WTC11 (cell line): ENCODE results near the gene PCDHGA1.

Experiments used
- CTCF ChIP-seq: fragments of 200-600 bp; IDR thresholded peaks from 2 replicates; pipeline ENCODE4 v1.8.0; 2022; ENCODE audit warnings: antibody characterized with exemption
- E2F1 ChIP-seq: sonication (generic); formaldehyde crosslinking; IDR thresholded peaks from 2 replicates; pipeline ENCODE4 v1.8.0; 2022; ENCODE audit warnings: mild to moderate bottlenecking, missing genetic modification reagents
- ESRRA ChIP-seq: sonication (generic); formaldehyde crosslinking; IDR thresholded peaks from 2 replicates; pipeline ENCODE4 v1.8.1; 2022; ENCODE audit warnings: mild to moderate bottlenecking, missing genetic modification reagents, borderline replicate concordance
- FOXJ3 ChIP-seq: sonication (generic); formaldehyde crosslinking; IDR thresholded peaks from 2 replicates; pipeline ENCODE4 v1.9.0; 2021; ENCODE audit warnings: missing genetic modification reagents, mild to moderate bottlenecking, borderline replicate concordance
- NFATC4 ChIP-seq: fragments of 250-450 bp; sonication (Bioruptor Pico); IDR thresholded peaks from 2 replicates; pipeline ENCODE4 v1.9.0; 2021; ENCODE audit warnings: mild to moderate bottlenecking
- NR2C2 ChIP-seq: sonication (generic); formaldehyde crosslinking; IDR thresholded peaks from 2 replicates; pipeline ENCODE4 v1.8.0; 2022; ENCODE audit warnings: mild to moderate bottlenecking, missing genetic modification reagents
- SP1 ChIP-seq: sonication (generic); formaldehyde crosslinking; conservative IDR thresholded peaks from 2 replicates; pipeline ENCODE4 v1.8.1; 2022; ENCODE audit warnings: missing genetic modification reagents
- TEAD4 ChIP-seq: sonication (generic); formaldehyde crosslinking; IDR thresholded peaks from 2 replicates; pipeline ENCODE4 v1.8.0; 2022; ENCODE audit warnings: mild to moderate bottlenecking, missing genetic modification reagents
- USF2 ChIP-seq: sonication (generic); formaldehyde crosslinking; IDR thresholded peaks from 2 replicates; pipeline ENCODE4 v1.8.1; 2023; ENCODE audit warnings: mild to moderate bottlenecking, missing genetic modification reagents, moderate library complexity
- ZNF121 ChIP-seq: sonication (generic); formaldehyde crosslinking; IDR thresholded peaks from 2 replicates; pipeline ENCODE4 v1.8.0; 2023; ENCODE audit warnings: missing genetic modification reagents
- ZNF512 ChIP-seq: sonication (generic); formaldehyde crosslinking; IDR thresholded peaks from 2 replicates; pipeline ENCODE4 v1.8.1; 2022; ENCODE audit warnings: missing genetic modification reagents, borderline replicate concordance

- TF ChIP-seq SP1 (CRISPR knock-in tag) (no peak), CTCF (no peak), E2F1 (no peak), FOXJ3 (no peak), NR2C2 (CRISPR knock-in tag) (no peak), TEAD4 (CRISPR knock-in tag) (no peak), NFATC4 (CRISPR knock-in tag) (no peak), ZNF121 (CRISPR knock-in tag) (no peak), USF2 (CRISPR knock-in tag) (no peak), ESRRA (no peak), ZNF512 (CRISPR knock-in tag) (no peak)
These were observed 160.0 kb downstream of the PCDHGA1 start for GRCh38 chr5:141490271-141490670.
